Occipital lobe (tissue), 2 donors: ENCODE measurements around the gene NAA15. TPM values are rescaled to one million over a fixed set of nuclear protein-coding genes. Genes with fewer than 3 reads are reported as not detected.
"Not testable (repeated sequence)": the region's sequence is repeated elsewhere in the genome, so short reads cannot be mapped to it uniquely, and the experiment has no call there.

Source experiments
- DNase-seq: peaks from one replicate; lab custom pipeline; 2025; lab: John Stamatoyannopoulos, UW
- total RNA-seq: library from RNA; depleted of rRNA; stranded (reverse); fragments of >200 nt; gene quantifications from one replicate; pipeline ENCODE4 v1.2.3, GENCODE V29; 2014

Gene NAA15
- total RNA-seq, 1 donor from 2014 or later: 52.7 TPM

DNA sequence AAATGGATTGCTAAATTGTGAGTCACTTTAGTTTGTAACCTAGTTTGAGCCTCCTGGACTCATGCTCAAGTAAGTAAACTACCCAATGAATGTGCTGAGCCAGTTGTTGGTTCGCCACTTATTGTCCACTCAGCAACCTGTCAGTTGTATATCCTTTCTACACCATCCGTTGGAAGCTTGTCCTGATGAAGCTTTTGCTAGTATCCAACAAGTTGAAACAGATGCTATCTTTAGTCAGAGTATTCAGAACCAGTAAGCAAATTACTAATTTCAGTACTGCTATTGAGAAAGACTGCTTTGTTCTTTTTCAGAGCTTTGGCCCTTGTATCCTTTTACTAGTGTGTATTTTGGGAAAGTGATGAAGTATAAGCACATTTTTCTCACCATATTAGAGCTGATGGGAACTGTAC is 4.3 kb upstream of the NAA15 start:
- no peak for DNase-seq

DNA sequence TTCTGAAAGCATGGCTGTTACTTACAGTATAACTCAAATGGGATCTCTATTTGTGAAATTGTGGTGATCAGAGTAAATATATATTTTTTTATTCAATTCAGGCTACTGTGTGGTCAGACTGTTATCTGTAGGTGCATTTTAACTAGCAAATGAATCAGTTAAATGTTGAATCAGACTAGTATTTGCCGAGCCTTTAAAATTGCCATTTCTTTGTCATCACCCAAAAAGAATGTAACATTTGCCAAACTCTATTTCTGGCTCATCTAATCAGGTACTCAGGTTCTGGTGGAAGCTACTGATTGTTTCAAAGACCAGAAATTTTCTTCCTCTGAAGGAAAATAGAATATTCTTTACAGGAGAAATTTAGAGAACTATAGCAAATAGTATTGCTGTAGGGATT is 1.8 kb upstream of the NAA15 start:
- no peak for DNase-seq

DNA sequence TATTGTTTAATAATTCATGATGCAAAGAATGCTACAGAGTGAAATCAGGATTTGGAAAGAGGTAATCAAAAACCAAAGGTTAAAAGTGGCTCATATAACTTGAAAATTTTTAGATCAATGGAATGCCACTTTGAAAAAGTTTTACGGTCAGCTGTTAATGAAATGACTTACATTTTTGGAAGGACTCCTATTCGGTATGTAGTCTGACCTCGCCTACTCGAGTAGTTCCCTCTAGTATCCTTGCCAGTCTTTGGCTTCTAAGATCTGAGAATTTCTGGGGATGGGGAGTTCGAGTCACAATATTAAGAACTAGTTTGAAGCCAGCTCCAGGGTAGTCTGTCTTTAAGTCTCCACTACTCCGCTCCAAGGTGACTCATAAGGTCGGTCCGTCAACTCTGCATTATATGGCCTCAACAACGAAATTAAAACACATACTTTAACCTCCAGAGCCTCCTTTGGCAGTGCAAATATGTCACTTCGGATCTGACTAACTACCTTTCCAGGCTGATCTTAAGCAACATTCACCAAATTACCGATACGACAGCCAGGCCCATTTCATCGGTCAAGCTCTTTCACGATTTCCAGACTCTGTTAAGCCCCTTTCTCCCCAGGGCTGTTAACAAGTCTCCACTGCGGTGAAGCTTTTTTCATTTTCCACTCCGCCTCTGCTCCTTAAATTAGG is 733 bp upstream of the NAA15 start:
- peak; percentile 39 for DNase-seq

DNA sequence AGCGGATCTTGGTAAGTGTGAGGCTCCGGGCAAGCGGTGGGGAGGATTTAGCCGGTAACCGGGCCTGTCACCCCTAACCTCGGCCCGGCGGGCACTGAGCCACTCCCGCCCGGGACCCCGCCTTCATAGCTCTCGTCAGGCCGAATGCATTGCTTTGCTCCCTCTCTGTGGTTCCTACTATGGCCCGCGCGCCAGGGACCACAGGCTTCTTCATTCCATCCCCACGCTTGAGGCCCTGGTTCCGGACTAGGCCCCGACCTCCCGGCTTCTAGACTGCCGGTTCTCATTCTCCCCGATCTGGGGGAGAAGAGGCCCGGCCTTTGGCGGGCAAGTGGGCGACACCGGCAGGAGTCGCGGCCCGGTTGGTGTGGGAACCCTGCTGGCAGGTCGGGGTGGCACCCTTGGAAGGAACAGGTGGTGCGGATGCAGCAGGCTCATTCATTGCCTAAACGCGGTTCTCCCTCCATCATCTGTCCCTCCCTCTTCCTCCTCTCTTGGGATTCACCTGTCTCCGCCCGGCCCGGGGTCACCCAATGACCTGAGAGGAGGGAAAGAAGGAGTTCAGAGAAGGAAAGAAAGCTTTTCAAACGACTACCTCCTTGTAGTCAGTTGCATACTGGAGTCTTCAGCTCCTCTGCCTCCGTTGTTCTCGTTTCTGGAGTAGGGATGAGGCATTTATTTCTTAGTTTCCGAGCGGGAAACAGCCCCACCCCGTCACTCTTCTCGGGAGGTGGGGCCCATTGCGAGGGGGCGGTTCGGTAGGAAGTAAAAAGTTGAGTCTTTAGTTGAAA is 711 bp downstream of the NAA15 start, which contains the start of gene NDUFC1:
NDUFC1 (minus strand) TSS at position 657 of the 791 bp plus-strand sequence. CDS start 6,679 bp downstream, outside the sequence.
- DNase-seq: peak; percentile 31

DNA sequence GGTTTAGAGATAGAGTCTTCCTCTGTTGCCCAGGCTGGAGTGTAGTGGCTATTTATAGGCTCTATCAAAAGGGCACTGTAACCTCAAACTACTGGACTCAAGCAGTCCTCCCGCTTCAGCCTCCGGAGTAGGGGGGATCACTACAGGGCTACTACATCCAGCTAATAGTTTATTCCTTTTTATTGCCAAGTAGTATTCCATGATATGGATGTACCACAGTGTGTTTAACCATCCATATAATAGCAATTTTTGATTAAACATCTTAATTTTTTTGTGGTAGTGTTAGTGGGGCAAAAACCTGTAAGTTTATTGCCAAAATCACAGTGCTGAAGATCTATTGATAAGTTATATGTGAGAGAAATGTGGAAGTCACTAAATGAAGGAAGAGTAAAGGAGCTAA is 3.6 kb downstream of the NAA15 start:
- DNase-seq: no peak

DNA sequence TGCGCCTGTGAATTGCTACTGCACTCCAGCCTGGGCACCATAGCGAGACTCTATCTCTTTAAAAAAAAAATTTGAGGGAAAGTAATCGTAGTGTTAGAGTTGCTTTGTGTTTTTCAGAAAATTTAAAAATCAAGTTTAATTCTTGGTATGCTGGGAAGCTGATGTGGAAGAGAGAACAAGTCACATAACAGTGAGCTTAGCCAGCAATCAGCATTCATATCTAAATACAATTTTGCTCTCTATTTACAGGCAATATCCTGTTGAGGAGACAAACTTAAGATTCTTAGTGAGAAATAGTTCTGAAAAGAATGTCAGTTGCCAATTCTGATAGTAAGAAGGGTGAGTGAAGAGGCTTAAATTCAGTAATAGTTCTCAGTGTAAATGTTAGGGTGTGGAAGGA is 10.6 kb downstream of the NAA15 start:
- no peak for DNase-seq

DNA sequence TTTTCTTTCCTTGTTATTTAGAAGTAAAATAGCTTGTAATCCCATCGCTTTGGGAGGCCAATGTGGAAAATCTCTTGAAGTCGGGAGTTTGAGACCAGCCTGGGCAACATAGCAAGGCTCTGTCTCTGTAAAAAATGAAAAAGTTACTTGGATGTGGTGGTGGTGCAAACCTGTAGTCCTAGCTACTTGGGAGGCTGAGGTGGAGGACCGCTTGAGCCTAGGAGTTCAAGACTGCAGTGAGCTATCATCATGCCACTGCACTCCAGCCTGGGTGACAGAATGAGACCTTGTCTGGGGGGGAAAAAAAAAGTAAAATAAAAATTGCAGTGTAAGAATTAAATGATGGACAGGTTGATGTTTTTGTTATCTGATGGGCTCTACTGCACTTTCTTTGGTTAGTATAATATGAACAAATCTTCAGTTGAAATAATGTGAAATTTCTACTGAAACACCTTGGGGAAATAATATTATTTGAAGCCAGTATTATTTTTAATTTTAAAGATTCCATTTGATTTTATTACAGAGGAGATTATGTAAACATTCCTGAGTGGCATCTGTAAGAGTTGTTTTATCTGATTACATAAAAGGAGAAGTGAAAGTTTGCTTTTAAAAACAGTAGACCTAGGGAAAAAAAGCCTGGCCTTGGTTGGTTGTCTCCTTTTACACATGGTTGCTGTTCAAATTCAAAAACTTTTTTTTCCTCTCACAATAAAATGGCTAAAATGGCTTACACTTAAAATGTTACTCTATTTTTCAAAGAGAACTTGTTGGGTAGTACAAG is 11.4 kb downstream of the NAA15 start:
- DNase-seq: no peak

DNA sequence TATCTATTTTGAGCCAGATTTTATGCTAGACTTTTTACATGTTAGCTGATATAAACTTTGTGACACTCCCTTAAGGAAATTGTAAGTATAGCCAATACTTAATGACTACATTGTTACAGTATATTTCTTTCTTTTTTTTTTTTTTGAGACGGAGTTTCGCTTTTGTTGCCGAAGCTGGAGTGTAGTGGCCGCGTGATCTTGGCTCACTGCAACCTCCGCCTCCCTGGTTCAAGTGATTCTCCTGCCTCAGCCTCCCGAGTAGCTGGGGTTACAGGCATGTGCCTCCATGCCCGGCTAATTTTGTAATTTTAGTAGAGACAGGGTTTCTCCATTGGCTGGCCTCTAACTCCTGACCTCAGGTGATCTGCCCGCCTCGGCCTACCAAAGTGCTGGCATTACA is 12.1 kb downstream of the NAA15 start:
- not testable (repeated sequence) for DNase-seq

DNA sequence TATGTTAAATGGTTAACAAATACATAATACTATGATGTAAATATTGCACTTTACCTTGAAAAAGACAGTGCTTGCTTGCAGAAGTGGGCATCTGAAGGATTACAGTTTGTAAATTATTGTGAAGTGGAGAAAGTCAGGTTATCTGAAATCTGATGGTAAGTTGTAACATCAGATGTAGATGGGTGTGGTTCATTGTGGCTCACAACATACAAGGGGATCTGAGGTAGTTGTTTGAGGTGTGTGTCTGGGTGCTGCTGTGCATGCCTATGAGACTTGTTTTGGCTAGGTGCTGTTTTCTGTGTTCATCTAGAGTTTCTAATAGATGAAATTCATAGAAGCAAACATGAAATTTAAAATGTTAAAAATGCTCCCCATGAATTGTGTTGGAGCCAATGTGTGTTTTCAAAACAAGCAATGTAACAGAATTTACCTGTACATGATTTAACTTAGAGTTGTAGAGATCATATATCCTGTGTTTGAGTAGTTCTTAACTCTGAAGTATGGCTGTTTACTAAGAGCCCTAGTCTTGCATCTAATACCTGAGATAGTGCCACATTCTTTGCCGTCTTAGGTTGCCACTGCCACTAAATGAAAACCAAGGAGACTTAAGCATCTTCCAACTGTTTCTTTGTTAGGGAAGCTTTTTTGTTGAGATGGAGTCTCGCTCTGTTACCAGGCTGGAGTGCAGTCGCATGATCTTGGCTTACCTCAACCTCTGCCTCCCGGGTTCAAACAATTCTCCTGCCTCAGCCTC is 12.9 kb downstream of the NAA15 start:
- no peak for DNase-seq

DNA sequence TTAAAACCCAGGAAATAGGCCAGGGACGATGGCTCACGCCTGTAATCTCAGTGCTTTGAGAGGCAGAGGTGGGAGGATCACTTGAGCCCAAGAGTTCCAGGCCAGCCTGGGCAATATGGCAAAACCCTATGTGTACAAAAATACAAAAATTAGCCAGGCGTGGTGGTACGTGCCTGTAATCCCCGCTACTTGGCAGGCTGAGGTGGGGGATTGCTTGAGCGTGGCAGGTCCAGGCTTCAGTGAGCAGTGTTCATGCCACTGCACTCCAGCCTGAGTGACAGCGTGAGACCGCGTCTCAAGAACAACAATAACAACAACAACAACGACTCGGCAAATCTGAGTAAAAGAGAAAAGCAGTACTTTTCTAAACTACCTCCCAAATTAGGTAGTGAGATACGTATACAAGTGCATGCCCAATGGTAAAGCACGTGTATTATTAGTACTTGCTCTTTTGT is 13.9 kb downstream of the NAA15 start:
- no peak for DNase-seq

DNA sequence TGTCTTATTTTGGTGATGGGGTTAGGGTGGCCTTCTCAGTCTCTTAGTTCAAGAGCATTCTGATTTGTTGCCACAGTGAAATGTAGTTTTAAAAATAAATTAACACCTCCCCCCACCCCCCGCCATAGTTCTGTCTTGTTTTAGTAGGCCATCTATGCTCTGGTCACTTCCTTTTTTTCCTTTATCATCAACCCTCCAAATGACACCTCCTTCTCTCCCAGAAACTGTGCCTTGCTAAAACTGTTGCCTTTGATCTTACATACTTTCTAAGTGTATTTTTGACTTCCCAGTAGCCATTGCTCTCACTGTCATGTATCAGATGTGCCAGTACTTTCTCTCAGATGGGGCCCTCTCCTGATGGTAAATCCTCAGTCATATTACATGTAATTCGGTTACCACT is 15.4 kb downstream of the NAA15 start:
- DNase-seq: no peak

DNA sequence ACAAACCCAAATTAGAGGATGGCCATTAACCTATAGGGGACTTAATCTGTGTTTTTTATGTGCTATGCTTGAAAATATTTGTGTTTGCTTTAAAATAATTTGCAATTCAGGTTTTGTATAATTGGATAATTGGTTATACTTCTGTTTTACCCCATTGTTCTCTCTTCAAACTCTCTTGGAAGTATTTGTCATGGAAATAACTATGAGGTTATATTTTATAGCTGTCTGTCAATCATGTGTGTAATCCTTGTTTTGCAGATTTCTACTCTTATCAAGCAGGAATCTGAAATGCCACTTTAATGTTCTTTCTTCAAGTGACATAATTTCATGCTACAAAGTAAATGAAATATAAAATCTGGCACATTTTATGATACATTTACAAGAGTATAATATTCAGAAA is 16.3 kb downstream of the NAA15 start:
- DNase-seq: no peak

DNA sequence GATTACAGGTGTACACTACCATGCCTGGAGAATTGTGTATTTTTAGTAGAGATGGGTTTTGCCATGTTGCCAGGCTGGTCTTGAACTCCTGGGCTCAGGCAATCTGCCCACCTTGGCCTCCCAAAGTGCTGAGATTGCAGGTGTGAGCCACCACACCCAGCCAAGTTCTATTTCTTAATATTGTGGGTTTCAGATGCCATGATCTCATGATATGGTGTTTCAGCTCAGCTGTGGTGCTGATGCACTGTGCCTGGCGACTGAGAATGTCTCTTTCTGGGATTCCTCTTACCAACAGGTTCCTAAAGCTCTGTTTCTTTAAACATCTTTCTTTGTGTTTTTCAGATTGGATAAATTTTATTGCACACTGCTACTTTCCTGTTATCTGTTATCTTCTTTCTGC is 18.3 kb downstream of the NAA15 start:
- DNase-seq: no peak

DNA sequence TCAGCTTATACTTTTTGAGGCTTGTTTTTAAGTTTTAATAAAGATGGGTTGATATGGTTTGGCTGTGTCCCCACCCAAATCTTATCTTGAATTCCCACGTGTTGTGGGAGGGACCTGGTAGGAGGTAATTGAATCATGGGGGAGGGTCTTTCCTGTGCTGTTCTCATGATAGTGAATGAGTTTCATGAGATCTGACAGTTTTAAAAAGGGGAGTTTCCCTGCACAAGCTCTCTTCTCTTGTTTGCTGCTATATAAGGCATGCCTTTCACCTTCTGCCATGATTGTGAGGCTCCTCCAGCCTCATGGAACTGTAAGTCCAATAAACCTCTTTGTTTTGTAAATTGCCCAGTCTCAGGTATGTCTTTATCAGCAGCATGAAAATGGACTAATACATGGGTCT is 20.8 kb downstream of the NAA15 start:
- not testable (repeated sequence) for DNase-seq

DNA sequence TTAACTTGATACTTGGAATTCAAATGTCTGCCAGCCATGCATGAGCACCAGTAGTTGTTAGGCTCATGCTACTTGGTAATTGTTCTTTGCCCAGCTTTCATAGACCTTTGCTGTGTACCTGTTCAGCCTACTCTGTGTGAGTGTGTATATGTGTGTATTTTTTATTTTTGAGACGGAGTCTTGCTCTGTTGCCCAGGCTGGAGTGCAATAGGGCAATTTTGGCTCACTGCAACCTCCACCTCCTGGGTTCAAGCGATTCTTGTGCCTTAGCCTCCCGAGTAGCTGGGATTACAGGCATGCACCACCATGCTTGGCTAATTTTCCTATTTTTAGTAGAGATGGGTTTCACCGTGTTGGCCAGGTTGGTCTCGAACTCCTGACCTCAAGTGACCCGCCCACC is 21.2 kb downstream of the NAA15 start:
- DNase-seq: not testable (repeated sequence)

DNA sequence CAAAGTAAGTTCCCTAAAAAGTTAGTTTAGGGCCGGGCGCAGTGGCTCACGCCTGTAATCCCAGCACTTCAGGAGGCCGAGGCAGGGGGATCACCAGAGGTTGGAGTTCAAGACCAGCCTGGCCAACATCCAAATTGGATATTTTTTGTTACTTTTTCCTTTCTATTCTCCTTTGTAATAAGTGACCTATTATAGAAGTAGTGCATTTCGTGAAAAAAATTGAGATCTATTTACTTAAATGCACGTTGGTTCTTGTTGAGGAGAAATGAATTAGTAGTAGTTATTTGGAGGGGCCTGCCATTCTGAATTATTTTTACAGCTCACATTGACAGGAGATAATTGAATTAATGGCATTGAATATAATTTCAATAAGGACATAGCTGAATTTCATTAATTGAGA is 23.3 kb downstream of the NAA15 start:
- DNase-seq: no peak

DNA sequence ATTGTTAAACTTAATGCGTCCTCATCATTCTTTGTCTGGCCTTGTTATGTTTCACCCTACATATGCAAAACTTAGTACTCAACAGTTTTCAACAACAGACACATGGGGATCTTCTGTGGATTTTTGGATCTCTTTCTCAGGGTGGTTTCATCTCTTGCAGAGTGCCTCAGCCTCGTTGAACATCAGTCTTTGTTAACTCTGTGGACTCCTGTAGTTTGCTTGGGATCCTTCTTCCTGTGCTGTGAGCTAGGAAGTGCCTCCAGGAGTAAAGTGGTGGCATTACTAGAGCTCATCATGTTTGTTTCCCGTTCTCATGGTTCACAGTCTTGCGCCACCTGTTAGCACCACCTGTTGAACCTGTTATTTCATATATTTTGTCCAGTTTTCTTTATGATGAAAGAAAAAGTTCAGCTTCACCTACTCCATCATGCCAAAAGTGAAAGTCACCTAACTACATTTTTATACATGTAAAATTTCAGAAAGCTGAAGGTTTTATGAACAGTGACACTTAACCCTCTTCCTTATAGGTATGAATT is 28.4 kb downstream of the NAA15 start:
- no peak for DNase-seq

DNA sequence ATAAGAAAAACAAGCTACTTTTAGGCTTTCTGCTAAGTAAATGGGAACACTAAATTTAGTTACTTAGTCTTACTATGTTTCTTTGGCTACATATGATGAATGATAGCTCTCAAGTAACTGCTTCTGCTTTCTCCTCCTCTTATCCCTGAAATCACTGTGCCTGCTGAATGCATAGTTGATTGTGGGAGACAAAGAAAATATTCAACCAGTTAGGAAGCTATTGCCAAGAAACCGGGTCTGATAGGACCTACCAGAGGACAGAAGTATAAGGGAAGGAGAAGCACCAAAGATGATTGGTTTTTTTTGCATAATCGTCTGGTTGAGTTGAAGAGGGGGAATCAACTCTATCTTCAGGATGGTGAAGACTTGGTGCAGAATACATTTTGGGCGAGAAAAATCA is 29.0 kb downstream of the NAA15 start:
- DNase-seq: no peak

DNA sequence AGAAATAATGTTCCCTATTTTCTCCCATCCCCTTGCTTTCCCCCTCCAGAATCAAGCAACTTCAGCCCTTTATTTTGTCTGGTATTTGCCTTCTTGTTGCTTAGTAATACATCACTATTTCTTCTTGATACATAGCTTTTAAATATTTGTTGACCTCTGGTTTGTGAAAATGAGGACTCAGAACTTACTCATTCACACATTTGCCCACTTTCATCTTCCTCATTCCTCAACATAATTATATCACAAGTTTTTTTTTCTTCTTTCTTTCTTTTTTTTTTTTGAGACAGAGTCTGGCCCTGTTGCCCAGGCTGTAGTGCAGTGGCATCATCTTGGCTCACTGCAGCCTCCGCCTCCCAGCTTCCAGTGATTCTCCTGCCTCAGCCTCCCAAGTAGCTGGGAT is 29.9 kb downstream of the NAA15 start:
- no peak for DNase-seq

DNA sequence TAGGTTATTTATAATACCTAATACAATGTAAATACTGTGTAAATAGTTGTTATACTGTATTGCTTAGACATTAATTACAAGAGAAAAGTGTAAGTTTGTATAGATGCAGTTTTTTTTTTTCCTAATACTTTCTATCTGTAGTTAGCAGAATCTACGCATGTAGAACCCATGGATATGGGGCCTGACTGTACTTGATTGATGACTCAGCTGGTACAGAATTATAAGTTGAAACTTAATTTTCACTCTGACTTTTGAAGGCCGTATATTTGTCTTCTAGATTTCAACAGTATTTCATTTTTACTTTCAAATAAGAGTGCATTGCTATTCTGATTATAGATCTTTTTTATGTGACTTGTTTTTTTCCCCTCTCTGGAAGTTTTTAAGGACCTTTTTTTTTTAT is 31.7 kb downstream of the NAA15 start:
- no peak for DNase-seq

DNA sequence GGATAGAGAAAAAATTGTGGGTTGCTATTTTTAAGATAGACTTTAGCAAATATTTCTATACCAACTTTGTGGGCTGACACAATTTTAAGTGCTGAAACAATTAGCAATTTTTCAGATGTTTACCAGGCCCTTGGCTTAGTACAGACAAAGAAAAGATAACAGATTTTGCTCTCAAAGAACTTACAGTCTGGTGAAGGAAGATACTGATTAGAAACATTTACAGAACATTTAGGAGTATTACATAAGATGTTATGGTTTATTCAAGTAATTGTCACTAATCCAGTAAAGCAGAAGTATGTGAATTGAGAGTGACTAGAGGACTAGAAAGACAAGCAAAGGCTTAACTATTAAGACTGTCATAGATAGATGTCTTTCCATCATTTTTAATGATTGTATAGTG is 36.3 kb downstream of the NAA15 start:
- no peak for DNase-seq
